Astrocyte (in vitro differentiated cells and primary cell): ENCODE data around the gene ZNF438.

Experiments
- CTCF ChIP-seq: IDR thresholded peaks from 2 replicates; pipeline ENCODE4 v1.5.1; 2011; ENCODE audit warnings: low read depth, mild to moderate bottlenecking, inconsistent platforms, low read length, moderate library complexity; ENCODE audit not compliant: insufficient read depth
- EZH2 ChIP-seq: IDR thresholded peaks from 2 replicates; pipeline ENCODE4 v1.6.1; 2012; ENCODE audit warnings: mild to moderate bottlenecking, low read length, inconsistent platforms; ENCODE audit not compliant: insufficient read depth

- TF ChIP-seq CTCF (no peak), EZH2 (no peak)
Observed at GRCh38 chr10:30962522-30962921, 69.1 kb downstream of the ZNF438 start.
